ENCODE data around the gene VCX. TPM values are rescaled to one million over a fixed set of nuclear protein-coding genes. Genes with fewer than 3 reads are reported as not detected.

The VCX gene
- total and polyA plus RNA-seq, 2 of the 13 experiments (the other 11 are each of a cell fraction or from before 2014, with no cell fraction given): not detected

DNA sequence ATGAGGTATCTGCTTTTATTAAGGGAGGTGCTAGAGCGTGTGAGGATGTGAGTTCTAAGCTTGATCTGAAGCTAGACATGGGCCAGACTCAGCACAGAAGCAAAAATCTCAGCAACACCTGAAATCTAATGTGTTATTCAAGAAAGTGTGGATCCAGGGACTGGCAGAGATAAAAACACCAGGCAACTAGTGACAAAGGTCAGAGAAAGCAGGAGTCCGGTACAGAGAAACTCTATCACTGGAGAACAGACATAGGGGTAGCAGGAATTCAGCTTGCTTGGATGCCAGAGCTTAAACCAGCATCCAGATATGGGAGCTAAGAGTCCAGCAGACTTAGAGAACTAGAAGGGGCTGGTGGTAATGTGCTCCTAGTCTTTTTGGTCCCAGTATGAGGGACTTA, 34.0 kb downstream of the VCX start (continued):
- TF ChIP-seq, protein P1, sequence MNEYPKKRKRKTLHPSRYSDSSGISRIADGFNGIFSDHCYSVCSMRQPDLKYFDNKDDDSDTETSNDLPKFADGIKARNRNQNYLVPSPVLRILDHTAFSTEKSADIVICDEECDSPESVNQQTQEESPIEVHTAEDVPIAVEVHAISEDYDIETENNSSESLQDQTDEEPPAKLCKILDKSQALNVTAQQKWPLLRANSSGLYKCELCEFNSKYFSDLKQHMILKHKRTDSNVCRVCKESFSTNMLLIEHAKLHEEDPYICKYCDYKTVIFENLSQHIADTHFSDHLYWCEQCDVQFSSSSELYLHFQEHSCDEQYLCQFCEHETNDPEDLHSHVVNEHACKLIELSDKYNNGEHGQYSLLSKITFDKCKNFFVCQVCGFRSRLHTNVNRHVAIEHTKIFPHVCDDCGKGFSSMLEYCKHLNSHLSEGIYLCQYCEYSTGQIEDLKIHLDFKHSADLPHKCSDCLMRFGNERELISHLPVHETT (CRISPR knock-in tag; conservative IDR thresholded peaks at IDR 0.05): no peak
- no peak for TF ChIP-seq ATAD3A (CRISPR knock-in tag; IDR thresholded peaks at IDR 0.05)
- no peak for TF ChIP-seq HMG20B (CRISPR knock-in tag; conservative IDR thresholded peaks at IDR 0.05)

DNA sequence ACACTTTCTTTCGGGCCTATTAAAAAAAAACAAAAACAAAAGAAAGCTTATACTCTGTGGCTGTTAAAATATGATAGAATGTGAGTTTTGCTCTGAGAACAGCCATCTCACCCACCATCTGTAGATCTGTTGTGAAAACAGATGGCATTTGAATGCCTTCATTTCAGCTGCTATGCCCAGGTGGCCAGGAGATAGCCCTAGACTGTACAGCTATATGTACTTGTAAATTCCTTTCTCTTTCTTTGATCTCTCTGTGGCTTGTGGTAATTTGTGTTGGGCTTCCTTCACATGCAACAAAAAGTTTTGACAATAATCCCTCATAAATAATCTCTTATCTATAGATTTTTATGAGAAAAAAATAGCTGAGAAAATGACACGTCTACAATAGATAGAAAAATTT, 46.2 kb downstream of the VCX start:
- H3K4me3 ChIP-seq (replicated peaks in 1 of 3; ENCODE audit: insufficient read depth in 1 of 3, low read depth in 2 of 3, low read length in 3 of 3): no peak overlapping the region
- POLR2A ChIA-PET: no interaction called here
- H3K27me3 ChIP-seq (ENCODE audit: control insufficient read depth in 1 of 2, insufficient read depth in 2 of 2, low read length in 2 of 2): no peaks in the 10 kb centered on the region
- no peaks in the 10 kb centered on the region for H3K9me3 ChIP-seq (ENCODE audit: low read length)
- H3K27ac ChIP-seq (ENCODE audit: extremely low read length, insufficient read depth, low read length): no peak overlapping the region
- H3K79me2 ChIP-seq (ENCODE audit: insufficient read depth, low read length): no peaks in the 10 kb centered on the region
- 7% methylated on average over 2 of the region's 2 CpGs for WGBS (ENCODE audit: low lambda C conversion rate)
- FAIRE-seq (no peak), ATAC-seq (no peak), DNase-seq (ENCODE audit: low spot score) (no peak)
- no peak overlapping the region for H2AFZ ChIP-seq (ENCODE audit: low read length)
- TF ChIP-seq ZNF891 (CRISPR knock-in tag; IDR thresholded peaks at IDR 0.05): no peak
- no peak for TF ChIP-seq ZBTB7A (CRISPR knock-in tag; IDR thresholded peaks at IDR 0.05)
- no peak for TF ChIP-seq ZMAT3 (CRISPR knock-in tag; conservative IDR thresholded peaks at IDR 0.05)
- TF ChIP-seq TBX2 (CRISPR knock-in tag; IDR thresholded peaks at IDR 0.05; ENCODE audit: borderline replicate concordance): no peak
- intact Hi-C loops (cut with micrococcal nuclease; ENCODE audit: unreplicated experiment): no loop called here
- H4K20me1 ChIP-seq (ENCODE audit: insufficient read depth, low read length): no peaks in the 10 kb centered on the region
- no peak overlapping the region for H3K9ac ChIP-seq (ENCODE audit: insufficient read depth, low read depth, low read length)
- peaks cover 15% of the 10 kb centered on the region; the same call in 1 of the 2 replicates for H3K4me1 ChIP-seq (ENCODE audit: insufficient read depth, low read length)
- CTCF ChIA-PET (ENCODE audit: low intra/inter-chr PET ratio, low total read pairs): no interaction called here
- in situ Hi-C loops (cut with HindIII; ENCODE audit: extremely low pct_ligation_motif_present, low pct_unique_long_range_greater_than_20kb): no loop called here
- no peak overlapping the region for H3K4me2 ChIP-seq (ENCODE audit: low read depth, low read length)
- H3K36me3 ChIP-seq (replicated peaks in 1 of 2; ENCODE audit: control insufficient read depth in 1 of 2, insufficient read depth in 2 of 2, low read length in 2 of 2): no peaks in the 10 kb centered on the region
- no TSS peak for BruUV-seq (replicated peaks)

DNA sequence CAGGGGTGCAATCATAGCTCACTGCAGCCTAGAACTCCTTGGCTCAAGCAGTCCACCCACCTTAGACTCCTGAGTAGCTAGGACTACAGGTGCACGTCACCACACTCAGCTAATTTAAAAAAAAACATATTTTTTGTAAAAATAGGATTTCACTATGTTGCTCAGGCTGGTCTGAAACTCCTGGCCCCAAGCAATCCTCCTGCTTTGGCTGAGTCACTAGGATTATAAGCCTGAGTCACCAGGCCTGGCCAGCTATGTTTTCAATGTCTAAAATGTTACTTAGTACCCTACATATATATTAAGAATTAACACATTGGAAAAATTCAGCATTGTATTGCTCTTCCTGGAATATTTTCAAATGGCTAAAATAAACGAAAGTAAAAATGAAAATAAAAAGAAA, 46.7 kb downstream of the VCX start:
- no peaks in the 10 kb centered on the region for H4K20me1 ChIP-seq (ENCODE audit: insufficient read depth, low read length)
- WGBS (ENCODE audit: low lambda C conversion rate): 7% methylated on average over 2 of the region's 2 CpGs
- intact Hi-C loops (cut with micrococcal nuclease; ENCODE audit: unreplicated experiment) (no loop called here), in situ Hi-C loops (cut with HindIII; ENCODE audit: extremely low pct_ligation_motif_present, low pct_unique_long_range_greater_than_20kb) (no loop called here)
- H3K4me1 ChIP-seq (ENCODE audit: insufficient read depth, low read length): peaks cover 15% of the 10 kb centered on the region; the same call in 1 of the 2 replicates
- no peak overlapping the region for H2AFZ ChIP-seq (ENCODE audit: low read length)
- no peak overlapping the region for H3K4me3 ChIP-seq (replicated peaks in 1 of 3; ENCODE audit: insufficient read depth in 1 of 3, low read depth in 2 of 3, low read length in 3 of 3)
- no peak overlapping the region for H3K9ac ChIP-seq (ENCODE audit: insufficient read depth, low read depth, low read length)
- BruUV-seq (replicated peaks): no TSS peak
- no peaks in the 10 kb centered on the region for H3K9me3 ChIP-seq (ENCODE audit: low read length)
- ChIA-PET CTCF (ENCODE audit: low intra/inter-chr PET ratio, low total read pairs) (no interaction called here), POLR2A (no interaction called here)
- no peak for DNase-seq (ENCODE audit: low spot score)
- H3K79me2 ChIP-seq (ENCODE audit: insufficient read depth, low read length): no peaks in the 10 kb centered on the region
- ATAC-seq: no peak
- FAIRE-seq: no peak
- H3K27me3 ChIP-seq (ENCODE audit: control insufficient read depth in 1 of 2, insufficient read depth in 2 of 2, low read length in 2 of 2): no peaks in the 10 kb centered on the region
- no peaks in the 10 kb centered on the region for H3K36me3 ChIP-seq (replicated peaks in 1 of 2; ENCODE audit: control insufficient read depth in 1 of 2, insufficient read depth in 2 of 2, low read length in 2 of 2)
- H3K4me2 ChIP-seq (ENCODE audit: low read depth, low read length): no peak overlapping the region
- no peak overlapping the region for H3K27ac ChIP-seq (ENCODE audit: extremely low read length, insufficient read depth, low read length)
- TF ChIP-seq KLF15 (CRISPR knock-in tag; IDR thresholded peaks at IDR 0.05; ENCODE audit: borderline replicate concordance): no peak
- TF ChIP-seq PHB2 (IDR thresholded peaks at IDR 0.05; ENCODE audit: partially characterized antibody): no peak
- TF ChIP-seq ARNT (IDR thresholded peaks at IDR 0.05): no peak
- no peak for TF ChIP-seq ZNF383 (CRISPR knock-in tag; IDR thresholded peaks at IDR 0.05; ENCODE audit: borderline replicate concordance)
- TF ChIP-seq ZMYM3 (CRISPR knock-in tag; IDR thresholded peaks at IDR 0.05): no peak
- no peak for TF ChIP-seq TBL1XR1 (IDR thresholded peaks at IDR 0.05; ENCODE audit: borderline replicate concordance, low read length, partially characterized antibody)
- TF ChIP-seq HES4 (CRISPR knock-in tag; IDR thresholded peaks at IDR 0.05; ENCODE audit: borderline replicate concordance): no peak
- TF ChIP-seq, protein P2, sequence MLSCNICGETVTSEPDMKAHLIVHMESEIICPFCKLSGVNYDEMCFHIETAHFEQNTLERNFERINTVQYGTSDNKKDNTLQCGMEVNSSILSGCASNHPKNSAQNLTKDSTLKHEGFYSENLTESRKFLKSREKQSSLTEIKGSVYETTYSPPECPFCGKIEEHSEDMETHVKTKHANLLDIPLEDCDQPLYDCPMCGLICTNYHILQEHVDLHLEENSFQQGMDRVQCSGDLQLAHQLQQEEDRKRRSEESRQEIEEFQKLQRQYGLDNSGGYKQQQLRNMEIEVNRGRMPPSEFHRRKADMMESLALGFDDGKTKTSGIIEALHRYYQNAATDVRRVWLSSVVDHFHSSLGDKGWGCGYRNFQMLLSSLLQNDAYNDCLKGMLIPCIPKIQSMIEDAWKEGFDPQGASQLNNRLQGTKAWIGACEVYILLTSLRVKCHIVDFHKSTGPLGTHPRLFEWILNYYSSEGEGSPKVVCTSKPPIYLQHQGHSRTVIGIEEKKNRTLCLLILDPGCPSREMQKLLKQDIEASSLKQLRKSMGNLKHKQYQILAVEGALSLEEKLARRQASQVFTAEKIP (CRISPR knock-in tag; IDR thresholded peaks at IDR 0.05; ENCODE audit: borderline replicate concordance): no peak
- TF ChIP-seq ZSCAN29 (CRISPR knock-in tag; conservative IDR thresholded peaks at IDR 0.05): no peak
- no peak for TF ChIP-seq ZNF34 (CRISPR knock-in tag; IDR thresholded peaks at IDR 0.05; ENCODE audit: borderline replicate concordance)

Measured in HepG2 (cell line).